Loucy (cell line): ENCODE results near the gene FAM13A.

Source experiments
- CTCF ChIP-seq: fragments of 200-600 bp; sonication (generic); conservative IDR thresholded peaks from 2 replicates; pipeline ENCODE4 v1.5.1; 2014; ENCODE audit warnings: mild to moderate bottlenecking, antibody characterized with exemption, low read length
- EZH2phosphoT487 ChIP-seq: fragments of 200-600 bp; IDR thresholded peaks from 2 replicates; pipeline ENCODE4 v1.6.1; 2018; ENCODE audit warnings: antibody characterized with exemption, mild to moderate bottlenecking, moderate library complexity, borderline replicate concordance

GRCh38 chr4:89055157-89056080, 1.6 kb downstream of the FAM13A start:
- TF ChIP-seq CTCF (no peak), EZH2phosphoT487 (no peak)
